ENCODE results near the gene PIPOX. TPM values are rescaled to one million over a fixed set of nuclear protein-coding genes. Genes with fewer than 3 reads are reported as not detected.

Gene PIPOX, protein sequence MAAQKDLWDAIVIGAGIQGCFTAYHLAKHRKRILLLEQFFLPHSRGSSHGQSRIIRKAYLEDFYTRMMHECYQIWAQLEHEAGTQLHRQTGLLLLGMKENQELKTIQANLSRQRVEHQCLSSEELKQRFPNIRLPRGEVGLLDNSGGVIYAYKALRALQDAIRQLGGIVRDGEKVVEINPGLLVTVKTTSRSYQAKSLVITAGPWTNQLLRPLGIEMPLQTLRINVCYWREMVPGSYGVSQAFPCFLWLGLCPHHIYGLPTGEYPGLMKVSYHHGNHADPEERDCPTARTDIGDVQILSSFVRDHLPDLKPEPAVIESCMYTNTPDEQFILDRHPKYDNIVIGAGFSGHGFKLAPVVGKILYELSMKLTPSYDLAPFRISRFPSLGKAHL
- 0.07 to 0.29 TPM (median 0.10 TPM) in 5 replicates for total RNA-seq (2022; extraction: Qiagen RNA extraction)

DNA sequence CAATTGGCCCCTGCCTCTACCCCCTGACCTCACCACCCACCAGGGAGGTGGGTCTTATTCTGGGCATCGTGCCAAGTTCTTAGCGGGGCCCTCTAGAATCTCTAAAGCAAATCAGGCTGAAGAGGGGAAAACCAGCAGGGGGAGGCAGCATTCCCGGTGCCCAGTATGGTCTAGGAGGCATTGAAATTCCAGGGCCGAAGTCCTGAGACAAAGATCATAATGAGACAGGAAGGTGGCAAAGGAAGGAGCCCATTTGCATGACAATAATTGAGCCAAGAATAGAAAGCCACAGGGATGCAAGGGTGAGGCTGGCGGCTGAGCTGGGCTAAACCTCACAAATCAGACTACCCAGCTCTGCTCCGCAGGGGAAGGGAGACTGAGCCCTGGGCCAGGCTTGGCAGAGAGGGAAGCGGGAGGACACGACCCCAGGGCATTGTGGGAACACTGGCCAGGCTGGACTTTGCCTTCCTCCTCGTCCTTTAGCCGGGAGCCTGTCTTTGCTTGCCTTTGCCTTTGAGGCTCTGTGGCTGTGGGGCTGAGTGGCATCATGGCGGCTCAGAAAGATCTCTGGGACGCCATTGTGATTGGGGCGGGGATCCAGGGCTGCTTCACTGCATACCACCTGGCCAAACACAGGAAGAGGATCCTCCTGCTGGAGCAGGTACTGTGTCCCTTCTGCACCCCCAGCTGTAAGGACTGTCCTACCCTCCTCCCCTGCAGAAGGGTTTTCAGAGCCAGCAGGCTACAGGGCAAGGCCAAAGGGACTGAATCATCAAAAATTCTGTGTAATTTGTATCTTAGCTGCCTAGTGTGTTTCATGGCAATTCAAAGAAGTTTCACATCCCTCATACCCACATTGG is at the start of gene PIPOX:
TSS of gene PIPOX (plus strand) at position 463 of the 860 bp plus-strand sequence. CDS start at position 548, 85 bp downstream.

DNA sequence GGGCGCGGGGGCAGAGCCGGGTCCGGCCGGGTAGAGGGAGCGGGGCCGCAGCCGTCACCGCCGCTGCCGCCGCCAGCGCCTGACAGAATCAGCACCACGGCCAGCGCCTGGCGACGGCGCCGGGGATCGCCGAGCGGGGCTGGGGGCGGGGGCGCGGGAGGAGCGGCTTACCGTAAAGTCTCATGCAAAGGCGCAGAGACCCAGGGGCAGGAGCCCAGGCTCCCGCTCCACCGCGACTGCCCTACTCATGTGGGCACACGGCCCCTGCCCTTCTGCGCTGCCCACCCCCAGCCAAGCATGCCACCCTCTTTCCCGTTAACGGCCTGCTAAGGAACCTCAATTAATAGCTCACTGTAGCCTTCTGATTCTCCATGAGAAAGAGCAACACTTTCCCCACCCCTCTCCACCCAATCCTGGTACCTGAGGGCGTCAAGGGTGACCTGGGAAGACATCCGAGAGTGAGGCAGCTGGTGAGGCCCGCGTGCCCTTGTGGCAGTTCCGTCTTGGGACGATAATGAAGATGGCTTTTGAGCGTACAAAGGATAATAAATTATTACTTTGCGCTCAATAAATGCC is 36.9 kb upstream of the PIPOX start, which contains the start of gene SEZ6:
TSS of gene SEZ6 (minus strand) at position 98 of the 576 bp plus-strand sequence. CDS start 164 bp downstream, outside the sequence.

Other genes with a start within 250 kb of the PIPOX start
- gene FAM222B, start 200.4 kb upstream of the PIPOX start, total RNA-seq (2022; extraction: Qiagen RNA extraction) = 31.8 to 55.0 TPM (median 49.9 TPM) in 5 replicates
- gene ERAL1, start 188.1 kb upstream of the PIPOX start, total RNA-seq (2022; extraction: Qiagen RNA extraction) = 69.9 to 83.2 TPM (median 80.3 TPM) in 5 replicates
- 69.2 to 96.1 TPM (median 91.3 TPM) in 5 replicates for gene FLOT2, start 145.4 kb upstream of the PIPOX start, total RNA-seq (2022; extraction: Qiagen RNA extraction)
- gene DHRS13, start 140.1 kb upstream of the PIPOX start, total RNA-seq (2022; extraction: Qiagen RNA extraction) = 5.8 to 7.0 TPM (median 6.5 TPM) in 5 replicates
- gene PHF12, start 91.6 kb upstream of the PIPOX start, total RNA-seq (2022; extraction: Qiagen RNA extraction) = 27.2 to 39.1 TPM (median 36.7 TPM) in 5 replicates
- 0.08 TPM in 1 of 5 replicates, not detected in the others for gene SEZ6, start 37.1 kb upstream of the PIPOX start, total RNA-seq (2022; extraction: Qiagen RNA extraction)
- 14.6 to 29.1 TPM (median 24.1 TPM) in 5 replicates for gene MYO18A, start 137.3 kb downstream of the PIPOX start, total RNA-seq (2022; extraction: Qiagen RNA extraction)
- gene CRYBA1, start 203.7 kb downstream of the PIPOX start, total RNA-seq (2022; extraction: Qiagen RNA extraction) = not detected in 5 replicates